B cell (primary cell): Measurements from ENCODE around the gene TEX19. TPM values are rescaled to one million over a fixed set of nuclear protein-coding genes. Genes with fewer than 3 reads are reported as not detected.

ENCODE experiments used
- ATAC-seq: fragments of 200-7000 bp; cut with Tn5 transposase; one replicate; pipeline ENCODE4 v1.10.0; 2021; ENCODE audit warnings: low read depth, mild to moderate bottlenecking, moderate number of reproducible peaks, moderate library complexity
- CTCF ChIA-PET: fragments of 350-600 bp; sonication (Branson Sonifier 250); formaldehyde crosslinking; loops from one replicate; lab custom pipeline; 2021; ENCODE audit warnings: antibody characterized with exemption, inconsistent platforms; lab: Charles Lee
- POLR2A ChIA-PET: fragments of 350-600 bp; sonication (Branson Sonifier 250); formaldehyde crosslinking; loops from one replicate; lab custom pipeline; 2021; ENCODE audit warnings: antibody characterized with exemption; lab: Charles Lee
- DNase-seq: peaks from one replicate; pipeline ENCODE4 v3.0.0; 2013
- H2AFZ ChIP-seq: 2 replicates; pipeline ENCODE4 v1.6.1; 2012; ENCODE audit warnings: mild to moderate bottlenecking, low read depth, low read length; ENCODE audit not compliant: insufficient read depth, poor library complexity, severe bottlenecking
- H3K27ac ChIP-seq, 2 donors: 1 replicate in 1 of 2; 2 replicates in 1 of 2; pipeline ENCODE4 v1.5.1; 2012 to 2013; ENCODE audit warnings: low read length in 2 of 2, mild to moderate bottlenecking in 2 of 2, moderate library complexity in 1 of 2
- H3K27me3 ChIP-seq, 4 experiments: fragments of 200-600 bp in 1 of 4; sonication (generic) in 1 of 4; replicated peaks in 1 of 4; 1 replicate in 2 of 4; 2 replicates in 2 of 4; pipeline versions ENCODE4 v1.6.1 to v1.7.0; 2013 to 2016; ENCODE audit warnings: low read length in 3 of 4, mild to moderate bottlenecking in 2 of 4, mixed read lengths in 1 of 4, moderate library complexity in 1 of 4; ENCODE audit not compliant: insufficient read depth in 4 of 4, control insufficient read depth in 3 of 4; ENCODE audit errors: control extremely low read depth in 1 of 4
- H3K36me3 ChIP-seq, 2 experiments: replicated peaks in 1 of 2; 1 replicate in 1 of 2; 2 replicates in 1 of 2; pipeline versions ENCODE4 v1.6.1 to v1.7.1; 2013; ENCODE audit warnings: low read length in 1 of 2; ENCODE audit not compliant: insufficient read depth in 2 of 2, control insufficient read depth in 1 of 2; ENCODE audit errors: control extremely low read depth in 1 of 2, extremely low read depth in 1 of 2
- H3K4me1 ChIP-seq, 2 donors: fragments of 200-600 bp in 1 of 2; sonication (generic) in 1 of 2; 1 replicate in 1 of 2; 2 replicates in 1 of 2; pipeline versions ENCODE4 v1.5.1 to v1.6.1; 2013 to 2017; ENCODE audit warnings: low read length in 2 of 2; ENCODE audit not compliant: control insufficient read depth in 2 of 2, insufficient read depth in 2 of 2
- H3K4me2 ChIP-seq: replicated peaks from 2 replicates; pipeline ENCODE3; 2012; ENCODE audit warnings: mild to moderate bottlenecking, low read depth, low read length; ENCODE audit not compliant: poor library complexity, severe bottlenecking
- H3K4me3 ChIP-seq, 5 experiments: fragments of 200-600 bp in 1 of 5; sonication (generic) in 1 of 5; 1 replicate in 3 of 5; 2 replicates in 2 of 5; pipeline versions ENCODE4 v1.5.1 to v1.7.0; 2011 to 2016; ENCODE audit warnings: low read length in 4 of 5, mild to moderate bottlenecking in 4 of 5, low read depth in 2 of 5, control low read depth in 1 of 5, moderate library complexity in 1 of 5; ENCODE audit not compliant: insufficient read depth in 1 of 5; ENCODE audit errors: control extremely low read depth in 1 of 5, extremely low read depth in 1 of 5
- H3K79me2 ChIP-seq: fragments of 200-600 bp; sonication (generic); one replicate; pipeline ENCODE4 v1.6.0; 2016; ENCODE audit warnings: low read length; ENCODE audit not compliant: control insufficient read depth, insufficient read depth
- H3K9ac ChIP-seq: fragments of 200-600 bp; sonication (generic); 2 replicates; pipeline ENCODE4 v1.6.1; 2017; ENCODE audit warnings: mild to moderate bottlenecking, low read length, moderate library complexity
- H3K9me3 ChIP-seq, 3 donors: one replicate each; pipeline versions ENCODE4 v1.6.1 to v1.7.1; 2013; ENCODE audit warnings: low read length in 2 of 3; ENCODE audit not compliant: control insufficient read depth in 2 of 3, insufficient read depth in 1 of 3; ENCODE audit errors: control extremely low read depth in 1 of 3
- H4K20me1 ChIP-seq: 2 replicates; pipeline ENCODE4 v1.6.0; 2012; ENCODE audit warnings: mild to moderate bottlenecking, low read length; ENCODE audit not compliant: insufficient read depth, control insufficient read depth, poor library complexity, severe bottlenecking
- H3K27ac Mint-ChIP-seq: one replicate; pipeline ENCODE4 v1.8.0; 2021; ENCODE audit warnings: mixed read lengths
- H3K27me3 Mint-ChIP-seq: one replicate; pipeline ENCODE4 v1.8.0; 2021; ENCODE audit warnings: mixed read lengths
- H3K4me1 Mint-ChIP-seq: one replicate; pipeline ENCODE4 v1.8.0; 2021; ENCODE audit warnings: mixed read lengths
- H3K4me3 Mint-ChIP-seq: one replicate; pipeline ENCODE4 v1.8.0; 2021; ENCODE audit warnings: mixed read lengths
- H3K9me3 Mint-ChIP-seq: one replicate; pipeline ENCODE4 v1.8.0; 2022; ENCODE audit warnings: mixed read lengths; ENCODE audit not compliant: insufficient read depth
- EZH2 ChIP-seq: IDR thresholded peaks from 2 replicates; pipeline ENCODE4 v1.6.1; 2012; ENCODE audit warnings: borderline replicate concordance, low read depth, mild to moderate bottlenecking, moderate library complexity, low read length; ENCODE audit not compliant: insufficient read depth, poor library complexity, severe bottlenecking
- WGBS: methylation state at CpG from one replicate; pipeline ENCODE4 v1.1.5; 2013; ENCODE audit warnings: missing lambda C conversion rate; ENCODE audit not compliant: insufficient coverage; 5-methylcytosine and 5-hydroxymethylcytosine counted together
- intact Hi-C: fragments of 100-400 bp; cut with micrococcal nuclease; formaldehyde crosslinking; loops from one replicate; pipeline ENCODE4 v1.10.0; 2022
- polyA plus RNA-seq: library from polyadenylated mRNA; depleted of rRNA; stranded (reverse); fragments of >200 nt; gene quantifications from 2 replicates; pipeline ENCODE4 v1.2.3, GENCODE V29; 2012
- total RNA-seq, 2 donors: library from RNA; stranded (reverse); fragments of 120-200 nt in 1 of 2; gene quantifications; 1 replicate in 1 of 2; 2 replicates in 1 of 2; pipeline versions ENCODE4 v1.2.3 to v1.2.4, GENCODE V29; 2013 to 2022
- TF ChIP-seq, protein P1 (sequence below): fragments of 200-600 bp; IDR thresholded peaks from one replicate; pipeline ENCODE4 v1.8.0; 2022; ENCODE audit warnings: antibody characterized with exemption, mild to moderate bottlenecking

Gene TEX19
- total and polyA plus RNA-seq, 2 donors (not counting 1 experiment from before 2014, with no cell fraction given), result not detected

DNA sequence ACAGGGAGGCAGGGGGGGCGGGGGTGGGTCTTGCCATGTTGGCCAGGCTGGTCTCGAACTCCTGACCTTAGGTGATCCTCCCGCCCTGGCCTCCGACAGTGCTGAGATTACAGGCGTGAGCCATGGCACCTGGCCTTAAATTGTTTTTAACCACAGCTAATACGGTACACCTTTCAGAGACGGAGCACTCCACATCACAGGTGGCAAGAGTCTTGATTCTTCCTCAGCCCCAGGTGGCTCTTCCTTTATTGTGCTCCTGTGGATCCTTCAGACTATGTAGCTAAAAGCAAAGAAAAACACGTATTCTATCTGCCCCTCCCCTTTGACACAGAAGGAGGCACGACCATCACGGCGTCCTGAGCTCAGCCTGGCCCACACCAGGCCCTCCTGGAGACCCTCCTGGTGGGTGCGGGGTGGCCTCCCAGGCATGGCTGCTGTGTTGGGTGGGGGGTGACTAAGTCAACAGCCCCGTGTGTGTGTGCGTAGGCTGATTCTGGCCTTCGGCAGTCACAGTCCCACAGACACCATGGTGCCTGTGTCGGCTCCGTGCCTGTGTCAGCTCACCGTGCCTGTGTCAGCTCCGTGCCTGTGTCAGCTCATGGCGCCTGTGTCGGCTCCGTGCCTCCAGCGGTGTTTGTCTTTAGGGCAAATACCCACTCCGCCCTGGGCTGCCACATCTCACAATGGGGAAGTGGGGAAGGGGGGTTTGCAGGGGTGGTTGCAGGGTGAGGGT is 14.7 kb upstream of the TEX19 start:
- Histone ChIP-seq H3K36me3 (no peaks in the 10 kb centered on the region), H3K4me3 (no peak overlapping the region), H3K4me2 (no peak overlapping the region), H4K20me1 (no peaks in the 10 kb centered on the region), H3K9ac (no peak overlapping the region), H3K4me1 (peaks cover 4% of the 10 kb centered on the region in 2 donors), H3K9me3 (peaks cover 0 to 5% (median 0%) of the 10 kb centered on the region in 3 donors), H3K79me2 (no peaks in the 10 kb centered on the region), H2AFZ (no peak overlapping the region), H3K27me3 (peaks cover 0 to 14% (median 0%) of the 10 kb centered on the region in 4 experiments), H3K27ac (no peak overlapping the region)
- no peak for ATAC-seq
- intact Hi-C loops, result no loop called here
- DNase-seq, result no peak
- 76% methylated on average over 20 of the region's 24 CpGs for whole genome bisulfite sequencing
- Mint-ChIP-seq H3K4me3 (no peak overlapping the region), H3K9me3 (no peaks in the 10 kb centered on the region), H3K27ac (no peak overlapping the region), H3K27me3 (peaks cover 11% of the 10 kb centered on the region), H3K4me1 (peaks cover 6% of the 10 kb centered on the region)
- ChIA-PET CTCF (interaction anchor here (0.7 to 1.7 kb wide), 4 partner anchors 9 to 209 kb away, joined by 3 to 6 read pairs (median 3); no protein-coding TSS in a partner anchor), POLR2A (no interaction called here)
- no peak for TF ChIP-seq EZH2
- TF ChIP-seq, protein P1, sequence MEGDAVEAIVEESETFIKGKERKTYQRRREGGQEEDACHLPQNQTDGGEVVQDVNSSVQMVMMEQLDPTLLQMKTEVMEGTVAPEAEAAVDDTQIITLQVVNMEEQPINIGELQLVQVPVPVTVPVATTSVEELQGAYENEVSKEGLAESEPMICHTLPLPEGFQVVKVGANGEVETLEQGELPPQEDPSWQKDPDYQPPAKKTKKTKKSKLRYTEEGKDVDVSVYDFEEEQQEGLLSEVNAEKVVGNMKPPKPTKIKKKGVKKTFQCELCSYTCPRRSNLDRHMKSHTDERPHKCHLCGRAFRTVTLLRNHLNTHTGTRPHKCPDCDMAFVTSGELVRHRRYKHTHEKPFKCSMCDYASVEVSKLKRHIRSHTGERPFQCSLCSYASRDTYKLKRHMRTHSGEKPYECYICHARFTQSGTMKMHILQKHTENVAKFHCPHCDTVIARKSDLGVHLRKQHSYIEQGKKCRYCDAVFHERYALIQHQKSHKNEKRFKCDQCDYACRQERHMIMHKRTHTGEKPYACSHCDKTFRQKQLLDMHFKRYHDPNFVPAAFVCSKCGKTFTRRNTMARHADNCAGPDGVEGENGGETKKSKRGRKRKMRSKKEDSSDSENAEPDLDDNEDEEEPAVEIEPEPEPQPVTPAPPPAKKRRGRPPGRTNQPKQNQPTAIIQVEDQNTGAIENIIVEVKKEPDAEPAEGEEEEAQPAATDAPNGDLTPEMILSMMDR, result no peak
